Vagina (tissue), 2 donors: ENCODE results near the gene SLCO6A1.

Source experiments
- CTCF ChIP-seq, 3 experiments: fragments of 450-650 bp in 2 of 3; fragments of 200-600 bp in 1 of 3; sonication (generic) in 1 of 3; IDR thresholded peaks; one replicate each; pipeline ENCODE4 v1.5.1; 2017 to 2019; ENCODE audit warnings: antibody characterized with exemption in 3 of 3, mild to moderate bottlenecking in 2 of 3, moderate library complexity in 2 of 3
- POLR2A ChIP-seq, 2 donors: fragments of 450-650 bp; IDR thresholded peaks; one replicate each; pipeline ENCODE4 v1.6.1; 2017; ENCODE audit warnings: antibody characterized with exemption in 2 of 2, mild to moderate bottlenecking in 2 of 2, moderate library complexity in 2 of 2

- TF ChIP-seq CTCF (IDR thresholded peaks at IDR 0.05) (no peak), POLR2A (IDR thresholded peaks at IDR 0.05) (no peak)
These were observed 84.4 kb downstream of the SLCO6A1 start for GRCh38 chr5:102414448-102414847.
